HG02642 (cell line): ENCODE data around the gene CASTOR2.
"Not testable (repeated sequence)": the region's sequence is repeated elsewhere in the genome, so short reads cannot be mapped to it uniquely, and the experiment has no call there.

Experiments
- ATAC-seq: cut with Tn5 transposase; IDR thresholded peaks from one replicate; pipeline ENCODE4 v1.9.1; 2021; ENCODE audit warnings: mild to moderate bottlenecking; ENCODE audit not compliant: unreplicated experiment, poor library complexity

The CASTOR2 gene

GRCh38 chr7:74993121-74993520, 28.6 kb downstream of the CASTOR2 start:
- no peak for ATAC-seq

- ATAC-seq, result not testable (repeated sequence)
Observed at GRCh38 chr7:74994869-74995543, 30.5 kb downstream of the CASTOR2 start.

GRCh38 chr7:74996361-74996760, 31.9 kb downstream of the CASTOR2 start:
- not testable (repeated sequence) for ATAC-seq

- not testable (repeated sequence) for ATAC-seq
Observed at GRCh38 chr7:74997811-74998210, 33.3 kb downstream of the CASTOR2 start.

DNA sequence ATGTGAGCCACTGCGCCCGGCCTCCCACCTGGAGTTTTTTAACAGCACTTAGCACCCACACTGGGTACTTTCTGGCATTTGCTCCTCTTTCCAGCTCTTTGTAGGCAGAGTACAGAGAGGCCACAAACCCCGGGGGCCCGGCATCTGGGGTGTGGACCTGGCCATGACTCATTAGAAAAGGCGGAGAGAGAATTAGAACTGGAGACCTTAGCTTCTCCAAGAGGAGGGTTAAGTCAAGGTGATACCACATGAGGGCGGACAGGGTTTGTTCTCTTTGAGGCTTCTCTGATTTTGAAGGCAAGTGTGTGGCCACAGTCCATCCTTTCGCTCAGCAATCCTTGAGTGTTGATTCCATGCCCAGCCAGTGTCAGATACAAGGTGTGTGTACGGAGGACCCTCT, 36.9 kb downstream of the CASTOR2 start:
- ATAC-seq, result not testable (repeated sequence)

DNA sequence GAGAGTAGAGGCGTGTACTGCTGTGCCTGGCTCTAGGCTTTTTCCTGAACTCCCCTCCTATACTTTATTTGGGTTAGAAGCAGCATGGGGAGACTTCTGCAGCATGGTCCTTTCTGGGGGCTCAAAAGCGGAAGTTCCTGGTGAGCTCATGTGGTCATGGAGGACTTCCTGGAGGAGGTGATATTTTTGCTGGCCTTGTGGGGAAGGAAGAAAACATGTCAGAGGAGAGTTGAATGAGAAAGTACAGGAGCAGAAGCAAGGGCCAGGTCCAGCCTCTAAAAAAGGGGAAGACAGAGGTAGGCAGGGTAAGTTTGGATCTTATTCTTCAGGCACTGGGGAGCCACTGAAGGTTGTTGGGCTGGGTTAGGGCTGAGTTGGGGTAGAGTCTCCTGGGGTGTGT, 45.5 kb downstream of the CASTOR2 start:
- no peak for ATAC-seq

DNA sequence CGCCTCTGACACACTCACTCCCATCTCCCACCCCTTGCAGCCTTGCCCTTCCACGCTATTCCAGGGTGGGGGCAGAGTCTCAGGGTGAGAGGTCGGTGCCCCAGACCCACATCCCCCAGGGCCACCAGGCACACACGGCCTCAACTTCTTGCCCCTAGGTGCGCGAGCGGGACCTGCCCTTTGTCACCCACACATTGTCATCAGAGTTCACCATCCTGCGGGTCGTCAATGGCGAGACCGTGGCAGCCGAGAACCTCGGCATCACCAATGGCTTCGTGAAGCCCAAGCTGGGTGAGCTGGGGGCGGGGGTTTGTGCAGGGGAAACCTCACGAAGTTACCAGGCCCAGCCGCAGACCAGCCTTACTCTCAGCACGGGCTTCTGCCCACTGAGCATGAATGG, 53.3 kb downstream of the CASTOR2 start:
- no peak for ATAC-seq

DNA sequence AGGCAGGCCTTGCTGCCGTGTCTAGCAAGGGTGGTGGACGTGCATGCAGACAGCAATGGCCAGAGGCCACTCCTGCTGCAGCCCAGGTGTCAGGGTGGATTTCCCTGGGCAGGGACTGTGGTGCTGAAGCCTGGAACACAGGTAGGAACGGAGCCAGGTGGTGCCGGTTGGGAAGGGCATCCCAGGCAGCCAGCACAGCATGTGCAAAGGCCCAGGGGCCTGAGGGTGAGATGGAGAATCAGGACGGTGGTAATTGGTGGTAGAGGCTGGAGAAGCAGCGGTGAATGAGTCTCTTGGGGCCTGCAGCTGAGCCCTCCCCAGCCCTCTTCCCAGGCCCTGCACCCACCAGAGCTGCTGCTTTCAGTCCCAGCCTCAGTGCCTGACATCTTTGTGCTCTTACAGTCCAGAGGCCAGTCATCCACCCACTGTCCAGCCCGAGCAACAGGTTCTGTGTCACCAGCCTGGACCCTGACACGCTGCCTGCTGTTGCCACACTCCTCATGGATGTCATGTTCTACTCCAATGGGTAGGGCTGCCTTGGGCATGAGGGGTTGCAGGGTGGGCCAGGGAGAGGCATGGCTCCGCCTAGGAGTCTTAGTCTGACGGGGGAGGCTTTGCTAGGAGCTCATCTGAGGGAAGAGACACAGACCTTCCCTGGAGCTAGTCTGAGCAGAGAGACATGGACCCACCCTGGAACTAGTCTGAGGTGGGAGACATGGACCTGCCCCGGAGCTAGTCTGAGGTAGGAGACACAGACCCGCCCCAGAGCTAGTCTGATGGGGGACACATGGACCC, 54.3 kb downstream of the CASTOR2 start:
- no peak for ATAC-seq

GRCh38 chr7:75019800-75020199, 55.3 kb downstream of the CASTOR2 start:
- no peak for ATAC-seq

- no peak for ATAC-seq
Observed at GRCh38 chr7:75024922-75025321, 60.4 kb downstream of the CASTOR2 start.

GRCh38 chr7:75028299-75028698, 63.8 kb downstream of the CASTOR2 start:
- ATAC-seq, result no peak

GRCh38 chr7:75033064-75033463, 68.6 kb downstream of the CASTOR2 start:
- ATAC-seq, result no peak

DNA sequence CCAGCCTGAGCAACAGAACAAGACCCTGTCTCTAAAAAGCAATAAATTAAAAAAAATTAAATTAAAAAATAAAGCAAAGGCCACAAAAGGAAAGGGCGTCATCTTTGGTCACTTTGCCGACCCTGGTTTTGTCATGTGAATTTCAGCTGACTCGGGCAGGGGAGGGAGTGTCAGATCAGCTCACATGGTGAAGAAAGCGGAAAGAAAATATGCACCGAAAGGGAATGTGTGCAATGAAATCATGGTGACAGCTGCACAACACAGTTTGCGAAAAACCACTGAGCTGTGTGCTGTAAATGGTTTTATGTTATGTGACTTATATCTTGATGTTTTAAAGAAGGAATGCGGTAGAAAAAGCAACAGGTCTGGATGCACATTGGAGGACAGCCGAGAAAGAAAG, 69.3 kb downstream of the CASTOR2 start:
- ATAC-seq, result no peak

DNA sequence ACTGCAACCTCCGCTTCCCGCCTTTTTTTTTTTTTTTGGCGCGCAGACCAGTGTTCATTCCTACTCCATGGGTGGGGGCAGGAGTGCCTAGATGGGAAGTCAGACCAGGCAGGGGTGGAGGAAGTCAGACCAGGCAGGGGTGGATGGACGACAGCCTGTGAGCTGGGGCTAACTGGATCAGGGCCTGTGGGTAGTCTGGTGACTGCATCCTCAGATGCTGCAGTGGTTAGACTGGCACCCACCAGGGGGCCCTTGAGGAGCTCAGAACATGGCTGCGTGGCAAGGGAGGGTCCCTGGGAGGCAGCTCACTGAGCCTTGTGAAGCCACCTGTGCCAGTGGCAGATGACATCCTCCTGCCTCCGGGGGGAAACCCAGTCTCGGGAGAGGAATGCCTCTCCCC, 74.0 kb downstream of the CASTOR2 start:
- no peak for ATAC-seq

- ATAC-seq, result no peak
Observed at GRCh38 chr7:75039166-75039565, 74.7 kb downstream of the CASTOR2 start.

DNA sequence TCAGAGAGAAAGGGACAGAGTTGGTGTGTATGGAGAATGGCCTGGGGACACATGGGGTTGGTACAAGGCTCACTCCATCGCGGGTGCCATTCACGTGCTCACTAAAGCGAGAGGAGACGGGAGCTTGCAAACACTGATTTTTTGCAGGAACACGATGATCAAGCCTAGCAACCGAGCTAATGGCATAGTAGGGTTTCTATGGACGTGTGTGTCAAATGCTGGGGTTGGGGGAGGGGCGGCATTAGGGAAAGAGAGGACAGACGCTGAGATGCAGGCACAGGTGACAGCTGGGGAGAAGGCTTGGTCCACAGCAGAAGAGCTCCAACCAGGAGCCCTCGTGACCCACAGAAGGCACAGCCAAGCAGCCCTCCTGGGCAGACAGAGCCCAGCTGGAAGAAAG, 75.2 kb downstream of the CASTOR2 start:
- no peak for ATAC-seq

GRCh38 chr7:75040512-75040911, 76.0 kb downstream of the CASTOR2 start:
- ATAC-seq, result no peak

DNA sequence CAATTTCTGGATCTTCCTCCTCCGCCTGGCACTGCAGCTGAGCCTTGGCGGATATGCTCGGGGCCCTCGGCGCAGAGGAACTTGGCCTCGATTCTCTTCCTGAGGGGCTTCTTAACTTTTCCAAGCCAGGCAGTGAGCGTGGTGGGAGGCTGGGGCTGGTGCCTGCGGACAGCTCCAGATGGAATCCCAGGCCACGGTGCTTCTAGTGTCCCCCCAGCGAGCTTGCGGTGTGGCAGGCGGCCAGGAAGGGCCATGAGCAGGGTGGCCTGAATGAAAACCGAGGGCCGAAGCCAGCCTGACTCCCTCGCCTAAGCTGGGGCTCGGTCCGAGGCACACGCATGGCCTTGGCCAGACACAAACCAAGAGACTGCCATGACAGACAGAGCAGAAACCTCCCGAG, 77.8 kb downstream of the CASTOR2 start:
- no peak for ATAC-seq

- no peak for ATAC-seq
Observed at GRCh38 chr7:75042831-75043703, 78.6 kb downstream of the CASTOR2 start.

DNA sequence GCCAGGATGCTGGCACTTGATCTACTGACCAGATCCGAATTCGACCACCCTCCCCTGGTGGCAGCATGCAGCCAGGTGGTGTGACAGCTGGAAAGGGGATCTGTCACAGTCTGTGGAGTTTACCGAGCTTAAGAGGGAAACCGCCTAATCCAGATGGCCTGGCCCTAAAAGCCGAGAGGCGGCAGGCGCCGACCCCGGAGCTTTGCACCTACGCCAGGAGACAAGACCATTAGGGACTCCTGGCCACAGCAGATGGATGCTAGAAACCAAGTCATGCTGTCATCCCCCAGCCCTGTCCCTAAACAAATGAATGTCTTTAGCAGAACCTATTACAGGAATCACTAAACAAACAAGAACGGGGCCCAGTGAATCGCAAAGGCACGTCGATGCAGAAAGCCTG, 81.4 kb downstream of the CASTOR2 start:
- ATAC-seq, result no peak
